G401 (cell line): ENCODE measurements around the gene ADI1. TPM values are rescaled to one million over a fixed set of nuclear protein-coding genes. Genes with fewer than 3 reads are reported as not detected.
"Not testable (repeated sequence)": the region's sequence is repeated elsewhere in the genome, so short reads cannot be mapped to it uniquely, and the experiment has no call there.

Experiments
- DNase-seq: peaks from one replicate; pipeline ENCODE4 v3.0.0-alpha.2; 2015; ENCODE audit warnings: low spot score
- in situ Hi-C: cut with HindIII; loops from 2 replicates; pipeline ENCODE4 v1.10.0; 2016; ENCODE audit warnings: low sequenced_read_pairs, mixed read lengths
- total RNA-seq: library from RNA; depleted of rRNA; stranded (reverse); fragments of >200 nt; shearing (Covaris generic); gene quantifications from 2 replicates; pipeline ENCODE4 v1.2.3, GENCODE V29; 2014

Gene ADI1
- total RNA-seq, 1 experiment from 2014 or later: 63.2 TPM

GRCh38 chr2:3500326-3500899, 18.9 kb downstream of the ADI1 start:
- in situ Hi-C loops: no loop called here
- no peak for DNase-seq

GRCh38 chr2:3498783-3499394, 20.4 kb downstream of the ADI1 start:
- no peak for DNase-seq
- in situ Hi-C loops: no loop called here

GRCh38 chr2:3496708-3497080, 22.6 kb downstream of the ADI1 start:
- DNase-seq, in situ Hi-C loops: not testable (repeated sequence)

- in situ Hi-C loops: no loop called here
- DNase-seq: no peak
These were observed 24.2 kb downstream of the ADI1 start for GRCh38 chr2:3494984-3495666.

- in situ Hi-C loops: no loop called here
- DNase-seq: no peak
These were observed 25.7 kb downstream of the ADI1 start for GRCh38 chr2:3493615-3494007.

GRCh38 chr2:3492951-3493614, 26.2 kb downstream of the ADI1 start:
- in situ Hi-C loops: no loop called here
- DNase-seq: no peak

- in situ Hi-C loops, DNase-seq: not testable (repeated sequence)
These were observed 26.9 kb downstream of the ADI1 start for GRCh38 chr2:3492475-3492787.

- in situ Hi-C loops: no loop called here
- no peak for DNase-seq
These were observed 27.4 kb downstream of the ADI1 start for GRCh38 chr2:3491716-3492474.

GRCh38 chr2:3491306-3491705, 28.0 kb downstream of the ADI1 start:
- DNase-seq: no peak
- in situ Hi-C loops: no loop called here

- DNase-seq: no peak
- in situ Hi-C loops: no loop called here
These were observed 28.9 kb downstream of the ADI1 start for GRCh38 chr2:3490191-3491170.

- no peak for DNase-seq
- in situ Hi-C loops: no loop called here
These were observed 29.6 kb downstream of the ADI1 start for GRCh38 chr2:3489764-3490115.

GRCh38 chr2:3488855-3489763, 30.2 kb downstream of the ADI1 start:
- in situ Hi-C loops: no loop called here
- DNase-seq: no peak

GRCh38 chr2:3488061-3488531, 31.2 kb downstream of the ADI1 start:
- in situ Hi-C loops: no loop called here
- no peak for DNase-seq

GRCh38 chr2:3487432-3487831, 31.9 kb downstream of the ADI1 start:
- peak; percentile 71 for DNase-seq
- in situ Hi-C loops: no loop called here

- in situ Hi-C loops: no loop called here
- no peak for DNase-seq
These were observed 32.3 kb downstream of the ADI1 start for GRCh38 chr2:3487028-3487425.

GRCh38 chr2:3486047-3487027, 33.0 kb downstream of the ADI1 start:
- DNase-seq: no peak

GRCh38 chr2:3485166-3485565, 34.2 kb downstream of the ADI1 start:
- in situ Hi-C loops: no loop called here
- DNase-seq: no peak

More at GRCh38 chr2:3486047-3487027, 33.0 kb downstream of the ADI1 start:
- in situ Hi-C loops: no loop called here
